HFF-Myc (cell line): ENCODE data around the gene NAV2.

Source experiments
- DNase-seq: peaks from one replicate; pipeline ENCODE4 v3.0.0-alpha.2; 2011; ENCODE audit warnings: low read depth; ENCODE audit errors: extremely low read depth
- H3K4me3 ChIP-seq: replicated peaks from 2 replicates; pipeline ENCODE4 v1.5.1; 2011; ENCODE audit warnings: low read depth, mild to moderate bottlenecking, control low read depth, low read length
- TF ChIP-seq, protein P1 (sequence below): IDR thresholded peaks from 2 replicates; pipeline ENCODE4 v1.5.1; 2012; ENCODE audit warnings: mild to moderate bottlenecking, low read depth, low read length, control low read depth; ENCODE audit errors: missing control alignments

The NAV2 gene

DNA sequence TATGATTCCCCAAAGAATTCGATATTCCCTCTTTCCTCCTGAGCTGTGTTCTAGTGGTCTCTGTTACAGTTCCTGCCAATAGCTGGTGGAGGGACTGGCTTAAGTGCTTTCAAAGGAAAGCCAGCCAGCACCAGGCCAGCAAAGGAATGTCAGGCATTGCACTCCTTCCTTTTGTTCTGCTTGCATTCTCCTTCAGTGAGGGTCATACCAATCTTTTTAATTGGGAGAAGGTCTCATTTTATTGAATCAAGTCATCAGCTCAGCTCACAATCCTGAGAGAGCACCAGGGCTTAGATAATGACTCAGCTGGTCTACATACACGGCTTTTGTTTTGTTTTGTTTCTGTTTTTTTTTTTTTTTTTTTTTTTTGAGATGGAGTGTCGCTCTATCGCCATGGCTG lies 222.9 kb downstream of the NAV2 start:
- no peak for DNase-seq
- no peak overlapping the region for H3K4me3 ChIP-seq
- TF ChIP-seq, protein P1, sequence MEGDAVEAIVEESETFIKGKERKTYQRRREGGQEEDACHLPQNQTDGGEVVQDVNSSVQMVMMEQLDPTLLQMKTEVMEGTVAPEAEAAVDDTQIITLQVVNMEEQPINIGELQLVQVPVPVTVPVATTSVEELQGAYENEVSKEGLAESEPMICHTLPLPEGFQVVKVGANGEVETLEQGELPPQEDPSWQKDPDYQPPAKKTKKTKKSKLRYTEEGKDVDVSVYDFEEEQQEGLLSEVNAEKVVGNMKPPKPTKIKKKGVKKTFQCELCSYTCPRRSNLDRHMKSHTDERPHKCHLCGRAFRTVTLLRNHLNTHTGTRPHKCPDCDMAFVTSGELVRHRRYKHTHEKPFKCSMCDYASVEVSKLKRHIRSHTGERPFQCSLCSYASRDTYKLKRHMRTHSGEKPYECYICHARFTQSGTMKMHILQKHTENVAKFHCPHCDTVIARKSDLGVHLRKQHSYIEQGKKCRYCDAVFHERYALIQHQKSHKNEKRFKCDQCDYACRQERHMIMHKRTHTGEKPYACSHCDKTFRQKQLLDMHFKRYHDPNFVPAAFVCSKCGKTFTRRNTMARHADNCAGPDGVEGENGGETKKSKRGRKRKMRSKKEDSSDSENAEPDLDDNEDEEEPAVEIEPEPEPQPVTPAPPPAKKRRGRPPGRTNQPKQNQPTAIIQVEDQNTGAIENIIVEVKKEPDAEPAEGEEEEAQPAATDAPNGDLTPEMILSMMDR = no peak

DNA sequence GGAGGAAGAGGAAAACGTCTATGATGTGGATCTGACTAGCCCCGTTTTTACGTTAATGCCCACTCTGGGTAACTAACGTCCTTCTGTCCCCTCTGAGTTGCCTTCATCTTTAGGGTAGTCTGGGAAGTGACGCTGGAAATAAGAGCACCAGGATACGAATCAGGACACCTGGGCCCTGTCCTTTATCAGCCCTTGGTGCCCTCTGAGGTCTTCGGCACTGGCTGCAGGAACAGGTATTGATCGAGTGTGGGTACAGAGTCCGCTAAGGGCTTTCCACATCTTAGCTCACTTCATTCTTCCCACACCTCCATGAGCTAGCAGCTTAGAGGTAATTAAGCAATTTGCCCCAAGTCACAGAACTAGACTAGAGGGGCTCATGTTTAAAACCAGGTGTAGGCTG lies 223.8 kb downstream of the NAV2 start:
- H3K4me3 ChIP-seq = no peak overlapping the region
- DNase-seq = no peak
- TF ChIP-seq, protein P1 = no peak

DNA sequence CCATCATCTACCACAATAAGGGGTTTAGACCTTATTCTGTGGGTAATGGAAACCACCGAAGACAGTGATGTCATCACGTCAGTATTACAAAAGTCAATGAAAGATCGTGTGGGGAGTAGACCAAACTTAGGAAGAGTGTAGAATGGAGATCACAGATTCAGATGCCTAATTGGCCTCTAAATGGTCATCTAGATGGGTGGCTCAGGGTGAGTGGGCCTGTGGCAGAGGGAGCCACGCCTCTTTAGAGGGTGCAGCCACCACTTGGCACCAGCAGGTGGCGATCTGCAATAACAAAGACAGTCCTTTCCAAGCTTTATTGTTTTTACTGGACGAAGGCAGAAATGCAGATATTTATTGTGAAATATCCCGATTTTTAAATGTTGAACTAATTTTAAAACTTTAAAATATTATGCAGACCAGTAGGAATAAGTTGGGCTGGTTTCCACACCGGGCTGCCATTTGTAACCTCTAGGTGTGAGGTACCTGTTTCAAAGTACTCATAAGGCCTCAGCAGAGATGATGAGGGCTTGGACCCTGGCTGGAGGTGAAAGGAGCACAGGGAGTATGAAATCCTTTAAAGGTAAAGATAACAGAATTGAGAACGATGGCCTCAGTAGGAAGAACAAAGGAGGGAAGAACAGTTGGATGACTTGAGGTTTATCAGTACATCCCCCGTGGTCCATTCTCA lies 225.7 kb downstream of the NAV2 start:
- TF ChIP-seq, protein P1 = peak; percentile 85
- no peak overlapping the region for H3K4me3 ChIP-seq
- DNase-seq = no peak

DNA sequence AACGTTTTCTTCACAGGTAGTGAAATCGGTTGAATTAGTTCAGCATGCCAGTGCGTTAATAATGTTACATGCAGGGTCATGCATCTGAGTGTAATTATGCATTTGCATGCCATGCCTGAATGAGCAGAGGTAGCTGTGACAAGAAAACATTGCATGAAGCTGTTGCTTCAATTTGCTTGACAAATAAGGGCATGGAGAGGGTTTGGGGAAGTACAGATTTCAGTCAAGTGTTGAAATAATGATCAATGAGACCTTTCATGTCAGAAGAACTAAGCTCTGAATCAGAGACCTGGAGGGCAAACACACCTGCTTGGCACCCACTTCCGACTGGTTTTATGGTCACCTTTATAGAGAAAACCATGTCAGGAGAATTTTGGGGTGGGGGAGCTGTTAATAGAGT lies 226.2 kb downstream of the NAV2 start:
- no peak overlapping the region for H3K4me3 ChIP-seq
- no peak for DNase-seq
- TF ChIP-seq, protein P1 = no peak

DNA sequence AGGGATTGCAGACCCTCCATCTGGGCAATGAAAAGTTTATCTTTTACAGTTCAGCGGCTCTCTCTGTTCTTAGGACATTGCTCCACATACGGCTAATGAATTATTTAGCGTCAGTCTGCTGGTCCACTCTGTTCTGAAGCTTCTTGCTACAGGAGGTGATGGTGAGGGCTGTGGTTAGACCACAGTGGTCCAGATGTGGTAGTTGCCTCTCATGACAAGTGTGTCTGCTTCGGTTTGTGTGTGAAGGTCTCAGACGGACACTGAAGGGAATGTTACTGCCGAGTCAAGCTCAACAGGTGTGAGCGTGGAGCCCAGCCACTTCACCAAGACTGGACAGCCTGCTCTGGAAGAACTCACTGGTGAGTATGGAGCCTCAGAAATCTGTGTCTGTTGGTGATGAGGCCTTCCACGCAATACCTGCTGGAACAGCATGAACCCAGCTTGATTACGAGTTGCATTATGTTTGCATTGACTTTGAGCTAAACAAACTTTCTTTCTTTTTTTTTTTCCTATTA lies 226.8 kb downstream of the NAV2 start:
- no peak overlapping the region for H3K4me3 ChIP-seq
- TF ChIP-seq, protein P1 = no peak
- DNase-seq = no peak

DNA sequence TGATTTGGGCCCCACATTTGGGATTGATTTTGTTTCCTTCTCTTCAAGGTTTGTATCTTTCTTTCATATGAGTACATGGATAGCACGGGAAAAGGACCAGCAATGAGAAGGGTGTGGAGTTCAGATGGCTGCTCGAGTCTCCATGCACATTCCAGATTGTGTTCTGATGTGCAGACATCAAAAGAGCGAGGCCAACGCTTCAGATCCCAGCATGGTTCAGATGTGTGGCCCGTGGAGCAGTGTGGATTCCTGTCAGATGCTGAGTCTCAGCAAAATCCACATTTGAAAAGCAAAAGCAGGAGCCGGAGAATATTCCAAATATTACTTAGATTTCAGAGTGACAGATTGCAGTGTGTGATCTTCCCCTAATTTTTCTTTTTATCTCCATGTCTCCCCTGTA lies 228.2 kb downstream of the NAV2 start:
- TF ChIP-seq, protein P1 = no peak
- no peak for DNase-seq

DNA sequence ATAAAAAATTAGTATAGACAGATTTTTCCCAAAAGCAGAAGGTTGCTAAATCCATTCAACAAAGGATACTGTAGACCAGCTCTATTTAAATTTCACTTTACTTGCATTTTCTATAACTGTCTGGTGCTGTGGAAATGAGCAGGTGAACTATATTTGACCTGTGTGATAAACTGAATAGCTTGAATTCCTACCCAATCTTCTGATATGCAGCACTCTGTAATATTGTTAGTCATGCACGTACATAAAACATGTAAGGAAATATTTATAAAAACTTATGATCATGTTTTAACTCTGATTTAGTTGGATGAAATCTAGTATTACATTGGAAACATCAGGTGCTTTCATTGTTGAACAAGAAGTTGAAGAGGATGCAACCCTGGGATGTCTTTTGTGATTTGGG lies 234.0 kb downstream of the NAV2 start:
- TF ChIP-seq, protein P1 = no peak

More for the DNA sequence above, 228.2 kb downstream of the NAV2 start:
- no peak overlapping the region for H3K4me3 ChIP-seq

More for the DNA sequence above, 234.0 kb downstream of the NAV2 start:
- H3K4me3 ChIP-seq = no peak overlapping the region
- no peak for DNase-seq
